ENCODE measurements around the gene ARHGAP33.
"Not testable (repeated sequence)": the region's sequence is repeated elsewhere in the genome, so short reads cannot be mapped to it uniquely, and the experiment has no call there.

The ARHGAP33 gene

DNA sequence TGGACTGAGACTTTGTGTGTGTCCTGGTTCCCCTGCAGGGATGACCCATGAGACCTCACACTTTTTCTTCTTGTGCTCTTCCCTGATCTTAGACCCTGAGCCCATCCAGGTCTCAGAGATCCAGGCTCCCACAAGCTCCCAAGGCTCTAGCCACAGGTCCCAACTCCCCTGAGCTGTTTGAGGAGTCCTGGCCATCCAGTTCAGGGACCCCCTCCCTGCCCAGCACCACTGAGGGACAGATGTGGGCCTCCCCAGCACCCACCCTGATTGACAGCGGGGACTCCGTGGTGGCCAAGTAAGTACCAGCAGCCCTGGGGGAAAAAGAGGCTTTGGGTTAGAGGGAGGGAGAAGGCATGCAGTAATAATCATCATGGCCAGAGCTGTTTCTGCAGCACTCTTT is 15.7 kb upstream of the ARHGAP33 start:
- no peak for DNase-seq (ENCODE audit: low read depth)
- TF ChIP-seq, protein P1, sequence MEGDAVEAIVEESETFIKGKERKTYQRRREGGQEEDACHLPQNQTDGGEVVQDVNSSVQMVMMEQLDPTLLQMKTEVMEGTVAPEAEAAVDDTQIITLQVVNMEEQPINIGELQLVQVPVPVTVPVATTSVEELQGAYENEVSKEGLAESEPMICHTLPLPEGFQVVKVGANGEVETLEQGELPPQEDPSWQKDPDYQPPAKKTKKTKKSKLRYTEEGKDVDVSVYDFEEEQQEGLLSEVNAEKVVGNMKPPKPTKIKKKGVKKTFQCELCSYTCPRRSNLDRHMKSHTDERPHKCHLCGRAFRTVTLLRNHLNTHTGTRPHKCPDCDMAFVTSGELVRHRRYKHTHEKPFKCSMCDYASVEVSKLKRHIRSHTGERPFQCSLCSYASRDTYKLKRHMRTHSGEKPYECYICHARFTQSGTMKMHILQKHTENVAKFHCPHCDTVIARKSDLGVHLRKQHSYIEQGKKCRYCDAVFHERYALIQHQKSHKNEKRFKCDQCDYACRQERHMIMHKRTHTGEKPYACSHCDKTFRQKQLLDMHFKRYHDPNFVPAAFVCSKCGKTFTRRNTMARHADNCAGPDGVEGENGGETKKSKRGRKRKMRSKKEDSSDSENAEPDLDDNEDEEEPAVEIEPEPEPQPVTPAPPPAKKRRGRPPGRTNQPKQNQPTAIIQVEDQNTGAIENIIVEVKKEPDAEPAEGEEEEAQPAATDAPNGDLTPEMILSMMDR (conservative IDR thresholded peaks at IDR 0.05; ENCODE audit: low read depth, low read length), result no peak
- H3K4me3 ChIP-seq (ENCODE audit: low read length), result no peak overlapping the region

DNA sequence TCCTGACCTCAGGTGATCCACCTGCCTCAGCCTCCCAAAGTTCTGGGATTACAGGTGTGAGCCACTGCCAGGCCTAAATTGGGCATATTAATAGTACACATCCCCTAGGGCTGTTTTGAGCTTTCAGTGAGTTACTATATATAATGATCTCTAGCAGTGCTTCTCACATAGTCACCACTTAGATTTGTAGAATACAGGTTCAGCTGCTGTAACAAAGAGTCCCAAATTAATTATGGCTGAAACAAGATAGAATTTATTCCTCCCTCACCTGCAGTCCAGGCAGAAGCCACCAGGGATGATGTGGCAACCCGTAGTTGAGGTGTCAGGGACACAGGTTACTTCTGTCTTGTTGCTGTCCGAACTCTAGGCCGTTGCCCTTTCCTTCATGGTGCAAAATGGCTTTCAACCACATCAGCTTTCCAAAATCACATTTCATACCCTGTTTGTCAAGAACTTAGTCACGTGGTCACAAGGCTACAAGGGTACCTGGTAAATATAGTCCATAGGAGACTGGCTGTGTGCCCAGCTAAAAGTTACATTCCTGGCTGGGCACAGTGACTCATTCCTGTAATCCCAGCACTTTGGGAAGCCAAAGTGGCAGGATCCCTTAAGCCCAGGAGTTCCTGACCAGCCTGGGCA is 14.5 kb upstream of the ARHGAP33 start:
- no peak overlapping the region for H3K4me3 ChIP-seq (ENCODE audit: low read length)
- TF ChIP-seq, protein P1 (conservative IDR thresholded peaks at IDR 0.05; ENCODE audit: low read depth, low read length), result no peak
- DNase-seq (ENCODE audit: low read depth), result no peak

DNA sequence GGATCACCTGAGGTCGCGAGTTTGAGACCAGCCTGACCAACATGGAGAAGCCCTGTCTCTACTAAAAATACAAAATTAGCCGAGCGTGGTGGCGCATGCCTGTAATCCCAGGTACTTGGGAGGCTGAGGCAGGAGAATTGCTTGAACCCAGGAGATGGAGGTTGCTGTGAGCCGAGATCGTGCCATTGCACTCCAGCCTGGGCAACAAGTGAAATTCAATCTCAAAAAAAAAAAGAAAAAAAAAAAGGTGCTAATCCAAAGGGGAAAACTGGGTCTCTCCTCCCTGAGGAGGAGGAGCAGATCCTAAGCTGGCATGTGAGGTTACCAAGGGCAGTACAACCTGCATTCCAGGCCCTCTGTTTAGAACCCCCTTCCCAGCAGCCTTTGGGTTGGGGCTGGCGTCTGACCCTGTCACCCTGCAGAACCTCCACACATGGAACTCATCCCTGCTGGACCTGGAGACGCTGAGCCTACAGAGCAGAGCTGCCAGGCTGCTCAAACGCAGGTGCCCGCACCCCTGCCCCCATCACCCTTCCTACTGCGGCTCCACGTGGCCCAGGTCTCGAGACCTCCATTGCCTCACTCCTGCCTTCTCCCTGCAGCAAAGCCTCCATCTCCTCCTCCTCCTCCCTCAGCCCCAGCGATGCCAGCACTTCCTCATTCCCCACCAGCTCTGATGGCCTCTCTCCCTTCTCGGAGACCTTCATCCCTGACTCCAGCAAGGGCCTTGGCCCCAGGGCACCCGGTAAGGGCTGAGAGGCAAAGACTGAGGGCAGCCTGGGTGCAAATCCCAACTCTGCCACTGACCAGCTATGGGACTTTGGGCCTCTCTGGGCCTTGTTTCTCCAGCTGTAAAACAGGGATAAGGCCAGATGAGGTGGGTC is 10.7 kb upstream of the ARHGAP33 start:
- TF ChIP-seq, protein P1 (conservative IDR thresholded peaks at IDR 0.05; ENCODE audit: low read depth, low read length), result no peak
- no peak for DNase-seq (ENCODE audit: low read depth)
- H3K4me3 ChIP-seq (ENCODE audit: low read length), result no peak overlapping the region

DNA sequence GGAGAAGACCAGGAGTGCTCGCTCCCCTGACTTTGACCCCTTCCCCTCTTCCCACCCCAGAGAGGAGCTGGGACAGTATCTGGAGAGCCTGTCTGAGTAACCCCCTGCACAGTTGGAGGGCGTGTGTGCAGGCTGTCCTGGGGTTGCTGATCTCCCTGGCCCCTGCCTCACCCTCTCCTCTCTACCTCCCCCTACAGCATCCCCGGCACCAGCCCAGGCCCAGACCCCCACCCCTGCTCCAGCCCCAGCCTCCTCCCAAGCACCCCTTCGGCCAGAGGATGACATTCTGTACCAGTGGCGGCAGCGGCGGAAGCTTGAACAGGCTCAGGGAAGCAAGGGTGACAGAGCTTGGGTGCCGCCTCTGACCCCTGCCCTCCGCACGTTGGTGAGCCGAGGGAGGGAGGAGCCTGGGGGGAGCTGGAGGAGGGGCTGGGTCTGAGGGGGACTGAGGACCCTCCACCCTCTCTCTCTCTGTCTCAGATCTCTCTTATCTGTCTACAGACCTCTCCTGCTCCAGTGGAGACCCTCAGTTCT is 8.7 kb upstream of the ARHGAP33 start:
- TF ChIP-seq, protein P1 (conservative IDR thresholded peaks at IDR 0.05; ENCODE audit: low read depth, low read length), result no peak

DNA sequence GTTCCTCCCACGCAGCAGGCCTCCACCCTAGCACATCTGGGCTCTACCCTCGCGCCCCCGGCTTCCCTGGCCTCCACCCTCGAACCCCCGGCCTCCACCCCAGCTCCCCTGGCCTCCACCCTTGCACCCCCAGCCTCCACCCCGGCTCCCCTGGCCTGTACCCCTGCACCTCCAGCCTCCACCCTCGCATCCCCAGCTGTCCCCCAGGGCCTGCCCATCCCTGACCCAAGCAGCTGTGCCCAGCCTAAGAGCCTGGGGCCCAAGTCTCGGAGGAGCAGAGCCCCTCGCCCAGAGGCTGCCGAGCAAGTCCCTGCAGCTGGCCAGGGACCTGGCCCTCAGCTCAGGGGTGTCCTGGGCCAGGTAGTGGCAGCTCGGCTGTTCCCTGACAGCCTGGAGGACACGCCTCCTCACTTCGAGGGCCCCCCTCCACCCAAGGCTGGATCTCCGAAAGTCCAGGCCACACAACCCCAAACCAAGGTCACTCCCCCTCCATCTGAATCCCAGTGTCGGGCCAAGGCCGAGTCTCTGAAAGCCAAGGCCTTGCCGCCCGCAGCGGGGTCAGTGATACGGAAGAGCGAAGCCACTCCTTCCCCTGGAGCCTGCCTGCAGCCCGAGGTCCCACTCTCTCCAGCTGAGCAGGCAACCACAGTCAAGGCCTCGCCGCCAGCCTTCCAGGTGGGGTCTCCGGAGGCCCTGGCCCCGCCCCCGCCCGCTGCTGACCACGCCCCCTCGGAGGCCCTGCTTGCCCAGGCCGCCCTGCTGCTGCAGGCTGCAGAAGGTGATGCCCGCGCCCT is 7.9 kb upstream of the ARHGAP33 start:
- no peak for DNase-seq (ENCODE audit: low read depth)
- H3K4me3 ChIP-seq (ENCODE audit: low read length), result no peak overlapping the region
- TF ChIP-seq, protein P1 (conservative IDR thresholded peaks at IDR 0.05; ENCODE audit: low read depth, low read length), result no peak

More for the DNA sequence above, 8.7 kb upstream of the ARHGAP33 start:
- no peak overlapping the region for H3K4me3 ChIP-seq (ENCODE audit: low read length)
- no peak for DNase-seq (ENCODE audit: low read depth)

DNA sequence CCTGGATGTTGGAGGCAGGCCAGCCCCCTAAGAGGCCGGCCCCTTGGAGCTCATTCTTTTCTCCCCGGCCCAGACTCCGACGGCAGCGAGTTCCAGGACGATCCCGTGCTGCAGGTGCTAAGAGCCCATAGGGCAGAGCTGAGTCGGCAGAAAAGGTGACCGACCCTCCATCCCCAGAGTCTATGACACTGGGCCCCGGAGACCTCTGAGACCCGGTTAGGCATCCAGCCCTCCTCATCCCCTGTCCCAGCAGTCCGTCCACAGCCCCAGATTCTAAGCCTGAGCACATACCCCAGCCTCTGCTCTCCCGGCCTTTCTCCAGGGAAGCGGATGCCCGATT is 7.3 kb upstream of the ARHGAP33 start:
- TF ChIP-seq, protein P1 (conservative IDR thresholded peaks at IDR 0.05; ENCODE audit: low read depth, low read length), result no peak
- no peak for DNase-seq (ENCODE audit: low read depth)
- H3K4me3 ChIP-seq (ENCODE audit: low read length), result no peak overlapping the region

DNA sequence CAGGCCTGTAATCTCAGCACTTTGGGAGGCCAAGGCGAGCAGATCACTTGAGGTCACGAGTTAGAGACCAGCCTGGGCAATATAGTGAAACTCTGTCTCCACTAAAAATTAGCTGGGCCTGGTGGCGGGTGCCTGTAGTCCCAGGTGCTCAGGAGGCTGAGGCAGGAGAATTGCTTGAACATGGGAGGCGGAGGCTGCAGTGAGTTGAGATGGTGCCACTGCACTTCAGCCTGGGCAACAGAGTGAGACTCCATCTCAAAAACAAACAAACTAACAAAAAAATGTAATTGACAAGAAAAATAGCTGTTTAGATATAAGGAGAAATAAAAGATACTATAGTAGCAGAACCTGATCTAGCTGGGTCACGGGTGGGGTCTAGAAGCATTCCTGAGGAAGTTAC is 3.0 kb upstream of the ARHGAP33 start:
- H3K4me3 ChIP-seq (ENCODE audit: low read length); DNase-seq (ENCODE audit: low read depth): not testable (repeated sequence)

All from retinal pigment epithelial cell (primary cell).